ENCODE data around the gene LRRC45. TPM values are rescaled to one million over a fixed set of nuclear protein-coding genes. Genes with fewer than 3 reads are reported as not detected.

Gene LRRC45
- total and polyA plus RNA-seq, 2 experiments from 2014 or later: 16.1 to 40.7 TPM

DNA sequence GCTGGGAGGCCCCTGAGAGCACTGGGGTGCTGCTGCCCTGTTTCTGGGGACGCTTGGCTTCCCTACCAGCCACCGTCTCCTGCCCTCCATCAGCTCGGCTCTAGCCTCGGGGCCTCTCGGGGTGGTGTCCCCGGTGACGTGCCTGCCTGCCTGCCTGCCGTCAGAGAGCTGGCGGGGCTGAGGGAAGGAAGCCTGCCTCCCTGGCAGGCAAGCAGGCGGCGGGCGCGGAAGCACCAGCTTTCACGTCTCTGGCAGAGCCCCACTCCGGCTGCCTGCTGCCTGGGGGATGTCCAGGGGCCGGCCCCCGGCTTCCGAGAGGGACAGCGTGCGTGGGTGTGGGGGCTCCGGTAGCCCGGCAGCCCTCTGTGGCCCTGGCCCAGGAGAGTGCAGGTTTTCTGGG, 9.8 kb upstream of the LRRC45 start:
- H3K4me1 Mint-ChIP-seq: no peaks in the 10 kb centered on the region
- no peaks in the 10 kb centered on the region for H3K9me2 ChIP-seq (ENCODE audit: insufficient read depth)
- H3K4me2 ChIP-seq: no peak overlapping the region

DNA sequence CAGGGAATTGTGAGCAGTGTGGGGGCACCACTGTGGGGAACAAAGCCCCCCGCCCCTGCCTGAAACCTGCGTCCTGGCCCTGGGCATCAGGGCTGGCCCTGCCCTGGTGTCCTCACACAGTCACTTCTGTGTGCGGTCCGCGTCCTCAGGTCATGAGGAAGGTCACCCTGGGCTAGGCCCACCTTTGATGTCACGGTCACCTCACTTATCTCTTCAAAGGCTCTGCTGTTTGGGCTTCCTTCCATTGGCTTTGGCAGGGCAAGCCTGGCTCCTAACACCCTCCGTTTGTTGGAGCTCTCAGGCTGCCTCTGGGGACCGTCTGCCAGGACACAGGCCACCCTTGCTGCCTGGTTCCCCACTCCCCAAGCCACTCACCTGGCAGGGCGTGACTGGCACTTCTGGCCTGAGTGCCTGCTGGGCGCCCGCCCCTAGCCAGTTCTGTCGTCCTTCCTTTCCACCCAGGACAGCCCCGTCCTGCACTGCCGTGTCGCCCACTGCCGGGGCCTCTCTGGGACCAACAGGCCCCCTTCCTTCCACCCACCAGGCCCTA, 9.3 kb upstream of the LRRC45 start:
- H4K20me1 ChIP-seq (replicated peaks; ENCODE audit: insufficient read depth): no peaks in the 10 kb centered on the region; the same call in 1 of the 2 replicates
- no peak overlapping the region for H3K4me2 ChIP-seq
- H3K27me3 Mint-ChIP-seq (ENCODE audit: insufficient read depth, low read depth, poor library complexity): peaks cover 9% of the 10 kb centered on the region
- H3K36me3 ChIP-seq (ENCODE audit: insufficient read depth): no peaks in the 10 kb centered on the region
- H3K4me3 ChIP-seq: no peak overlapping the region
- H2AFZ ChIP-seq: no peak overlapping the region
- H3F3A ChIP-seq (replicated peaks; ENCODE audit: low read depth): 0 out of 2 replicates have a peak, but pooled peaks cover 4% of the 10 kb centered on the region
- H3K36me3 Mint-ChIP-seq (ENCODE audit: low read depth): peaks cover 6% of the 10 kb centered on the region; the same call in 1 of the 3 replicates
- no peaks in the 10 kb centered on the region for H3K27me3 ChIP-seq (ENCODE audit: insufficient read depth)
- H3K79me2 ChIP-seq (replicated peaks; ENCODE audit: insufficient read depth): no peaks in the 10 kb centered on the region
- no peaks in the 10 kb centered on the region for H3K9me2 ChIP-seq (ENCODE audit: insufficient read depth)
- no peak overlapping the region for H3K27ac ChIP-seq (ENCODE audit: low read depth)
- DNase-seq (ENCODE audit: low spot score) (no peak), ATAC-seq (no peak)
- H3K27ac Mint-ChIP-seq: no peak overlapping the region
- no peaks in the 10 kb centered on the region for H3K4me1 Mint-ChIP-seq
- H3K9me3 Mint-ChIP-seq: no peaks in the 10 kb centered on the region
- H3K4me3 Mint-ChIP-seq: no peak overlapping the region
- no peaks in the 10 kb centered on the region; the same call in 1 of the 2 replicates for H3K4me1 ChIP-seq (ENCODE audit: insufficient read depth)
- no peak for TF ChIP-seq ZNF114 (CRISPR knock-in tag; IDR thresholded peaks at IDR 0.05)
- no peak for TF ChIP-seq EZH2 (IDR thresholded peaks at IDR 0.05; ENCODE audit: low read depth, unreplicated experiment)
- no peak for TF ChIP-seq STAT1 (IDR thresholded peaks at IDR 0.05; ENCODE audit: unreplicated experiment)
- no peak for TF ChIP-seq EZH2phosphoT487 (IDR thresholded peaks at IDR 0.05; ENCODE audit: unreplicated experiment)
- TF ChIP-seq JUNB (IDR thresholded peaks at IDR 0.05; ENCODE audit: unreplicated experiment): no peak
- no peak for TF ChIP-seq NANOG (IDR thresholded peaks at IDR 0.05; ENCODE audit: borderline replicate concordance)
- TF ChIP-seq, protein P1, sequence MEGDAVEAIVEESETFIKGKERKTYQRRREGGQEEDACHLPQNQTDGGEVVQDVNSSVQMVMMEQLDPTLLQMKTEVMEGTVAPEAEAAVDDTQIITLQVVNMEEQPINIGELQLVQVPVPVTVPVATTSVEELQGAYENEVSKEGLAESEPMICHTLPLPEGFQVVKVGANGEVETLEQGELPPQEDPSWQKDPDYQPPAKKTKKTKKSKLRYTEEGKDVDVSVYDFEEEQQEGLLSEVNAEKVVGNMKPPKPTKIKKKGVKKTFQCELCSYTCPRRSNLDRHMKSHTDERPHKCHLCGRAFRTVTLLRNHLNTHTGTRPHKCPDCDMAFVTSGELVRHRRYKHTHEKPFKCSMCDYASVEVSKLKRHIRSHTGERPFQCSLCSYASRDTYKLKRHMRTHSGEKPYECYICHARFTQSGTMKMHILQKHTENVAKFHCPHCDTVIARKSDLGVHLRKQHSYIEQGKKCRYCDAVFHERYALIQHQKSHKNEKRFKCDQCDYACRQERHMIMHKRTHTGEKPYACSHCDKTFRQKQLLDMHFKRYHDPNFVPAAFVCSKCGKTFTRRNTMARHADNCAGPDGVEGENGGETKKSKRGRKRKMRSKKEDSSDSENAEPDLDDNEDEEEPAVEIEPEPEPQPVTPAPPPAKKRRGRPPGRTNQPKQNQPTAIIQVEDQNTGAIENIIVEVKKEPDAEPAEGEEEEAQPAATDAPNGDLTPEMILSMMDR (conservative IDR thresholded peaks at IDR 0.05; ENCODE audit: low read depth in 2 of 2): no peak
- TF ChIP-seq, protein P2, sequence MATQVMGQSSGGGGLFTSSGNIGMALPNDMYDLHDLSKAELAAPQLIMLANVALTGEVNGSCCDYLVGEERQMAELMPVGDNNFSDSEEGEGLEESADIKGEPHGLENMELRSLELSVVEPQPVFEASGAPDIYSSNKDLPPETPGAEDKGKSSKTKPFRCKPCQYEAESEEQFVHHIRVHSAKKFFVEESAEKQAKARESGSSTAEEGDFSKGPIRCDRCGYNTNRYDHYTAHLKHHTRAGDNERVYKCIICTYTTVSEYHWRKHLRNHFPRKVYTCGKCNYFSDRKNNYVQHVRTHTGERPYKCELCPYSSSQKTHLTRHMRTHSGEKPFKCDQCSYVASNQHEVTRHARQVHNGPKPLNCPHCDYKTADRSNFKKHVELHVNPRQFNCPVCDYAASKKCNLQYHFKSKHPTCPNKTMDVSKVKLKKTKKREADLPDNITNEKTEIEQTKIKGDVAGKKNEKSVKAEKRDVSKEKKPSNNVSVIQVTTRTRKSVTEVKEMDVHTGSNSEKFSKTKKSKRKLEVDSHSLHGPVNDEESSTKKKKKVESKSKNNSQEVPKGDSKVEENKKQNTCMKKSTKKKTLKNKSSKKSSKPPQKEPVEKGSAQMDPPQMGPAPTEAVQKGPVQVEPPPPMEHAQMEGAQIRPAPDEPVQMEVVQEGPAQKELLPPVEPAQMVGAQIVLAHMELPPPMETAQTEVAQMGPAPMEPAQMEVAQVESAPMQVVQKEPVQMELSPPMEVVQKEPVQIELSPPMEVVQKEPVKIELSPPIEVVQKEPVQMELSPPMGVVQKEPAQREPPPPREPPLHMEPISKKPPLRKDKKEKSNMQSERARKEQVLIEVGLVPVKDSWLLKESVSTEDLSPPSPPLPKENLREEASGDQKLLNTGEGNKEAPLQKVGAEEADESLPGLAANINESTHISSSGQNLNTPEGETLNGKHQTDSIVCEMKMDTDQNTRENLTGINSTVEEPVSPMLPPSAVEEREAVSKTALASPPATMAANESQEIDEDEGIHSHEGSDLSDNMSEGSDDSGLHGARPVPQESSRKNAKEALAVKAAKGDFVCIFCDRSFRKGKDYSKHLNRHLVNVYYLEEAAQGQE (IDR thresholded peaks at IDR 0.05; ENCODE audit: unreplicated experiment): no peak
- no peak for TF ChIP-seq ETS1 (IDR thresholded peaks at IDR 0.05)

More for the DNA sequence above, 9.8 kb upstream of the LRRC45 start:
- no peak overlapping the region for H2AFZ ChIP-seq
- no peaks in the 10 kb centered on the region; the same call in 1 of the 2 replicates for H4K20me1 ChIP-seq (replicated peaks; ENCODE audit: insufficient read depth)
- no peaks in the 10 kb centered on the region for H3K27me3 ChIP-seq (ENCODE audit: insufficient read depth)
- H3K9me3 Mint-ChIP-seq: no peaks in the 10 kb centered on the region
- no peak overlapping the region for H3K4me3 ChIP-seq
- H3K27ac Mint-ChIP-seq: no peak overlapping the region
- peaks cover 4% of the 10 kb centered on the region for H3K27me3 Mint-ChIP-seq (ENCODE audit: insufficient read depth, low read depth, poor library complexity)
- ATAC-seq (no peak), DNase-seq (ENCODE audit: low spot score) (no peak)
- no peaks in the 10 kb centered on the region for H3K79me2 ChIP-seq (replicated peaks; ENCODE audit: insufficient read depth)
- H3K4me1 ChIP-seq (ENCODE audit: insufficient read depth): no peaks in the 10 kb centered on the region; the same call in 1 of the 2 replicates
- no peak overlapping the region for H3K27ac ChIP-seq (ENCODE audit: low read depth)
- TF ChIP-seq JUNB (IDR thresholded peaks at IDR 0.05; ENCODE audit: unreplicated experiment): no peak
- H3K36me3 Mint-ChIP-seq (ENCODE audit: low read depth): peaks cover under 1% of the 10 kb centered on the region; the same call in 1 of the 3 replicates
- no peak overlapping the region for H3K4me3 Mint-ChIP-seq
- H3F3A ChIP-seq (replicated peaks; ENCODE audit: low read depth): 0 out of 2 replicates have a peak, but pooled peaks cover under 1% of the 10 kb centered on the region
- H3K36me3 ChIP-seq (ENCODE audit: insufficient read depth): no peaks in the 10 kb centered on the region
